Measurements from ENCODE around the gene ZFAND3. TPM values are rescaled to one million over a fixed set of nuclear protein-coding genes. Genes with fewer than 3 reads are reported as not detected.

Gene ZFAND3
- total and polyA plus RNA-seq, 2 donors (not counting 3 experiments of a cell fraction or from before 2014, with no cell fraction given): 15.4 to 54.2 TPM

GRCh38 chr6:38110481-38110971 lies 291.0 kb downstream of the ZFAND3 start:
- Histone ChIP-seq H3K9ac (replicated peaks; ENCODE audit: extremely low read depth, insufficient read depth, low read length) (no peak overlapping the region), H3K79me2 (ENCODE audit: control insufficient read depth, insufficient read depth, low read length) (peaks cover 3% of the 10 kb centered on the region), H3K27me3 (ENCODE audit: control insufficient read depth in 2 of 2, insufficient read depth in 2 of 2, low read length in 2 of 2) (no peaks in the 10 kb centered on the region), H3K36me3 (ENCODE audit: control insufficient read depth in 2 of 2, extremely low read depth in 1 of 2, insufficient read depth in 2 of 2, low read length in 2 of 2) (peaks cover 0 to 3% of the 10 kb centered on the region in 2 experiments), H3K9me3 (replicated peaks; ENCODE audit: control insufficient read depth, insufficient read depth, low read length) (no peaks in the 10 kb centered on the region), H3K9me1 (replicated peaks; ENCODE audit: control insufficient read depth, extremely low read depth, insufficient read depth, low read length) (no peaks in the 10 kb centered on the region), H4K20me1 (replicated peaks; ENCODE audit: control insufficient read depth, extremely low read depth, insufficient read depth, low read length) (no peaks in the 10 kb centered on the region), H3K27ac (ENCODE audit: insufficient read depth, low read depth, low read length) (no peak overlapping the region), H3K4me1 (ENCODE audit: control insufficient read depth, extremely low read depth, insufficient read depth, low read length) (no peaks in the 10 kb centered on the region), H3K4me2 (ENCODE audit: insufficient read depth, low read length) (no peak overlapping the region), H2AFZ (ENCODE audit: low read depth, low read length) (no peak overlapping the region), H3K4me3 (replicated peaks in 1 of 3; ENCODE audit: insufficient read depth in 1 of 3, low read depth in 1 of 3, low read length in 3 of 3) (no peak overlapping the region)
- ChIA-PET POLR2A (no interaction called here), CTCF (interaction anchor here (0.8 to 2.1 kb wide), 4 partner anchors 10 to 404 kb away, joined by 3 to 5 read pairs (median 3); no protein-coding TSS in a partner anchor)
- dilution Hi-C loops (cut with MboI; ENCODE audit: extremely low pct_ligation_motif_present, low sequenced_read_pairs): no loop called here
- no TSS peak for BruUV-seq (replicated peaks)
- intact Hi-C loops (cut with micrococcal nuclease): no loop called here
- FAIRE-seq (no peak), DNase-seq (ENCODE audit: low read depth, low spot score) (no peak)
- TF ChIP-seq CTCF (IDR thresholded peaks at IDR 0.05; ENCODE audit: extremely low read depth in 1 of 2, insufficient read depth in 1 of 2, low read depth in 1 of 2, low read length in 2 of 2) (no peak), JUN (IDR thresholded peaks at IDR 0.05; ENCODE audit: borderline replicate concordance, insufficient read depth, insufficient read length, low read depth) (no peak), EZH2 (IDR thresholded peaks at IDR 0.05; ENCODE audit: borderline replicate concordance, low read depth, low read length, severe bottlenecking) (no peak), MAX (IDR thresholded peaks at IDR 0.05; ENCODE audit: insufficient read depth, insufficient read length) (no peak)

GRCh38 chr6:38112181-38112580 lies 292.7 kb downstream of the ZFAND3 start:
- ChIA-PET POLR2A (no interaction called here), CTCF (no interaction called here)
- no peak overlapping the region for H2AFZ ChIP-seq (ENCODE audit: low read depth, low read length)
- no peaks in the 10 kb centered on the region for H3K9me3 ChIP-seq (replicated peaks; ENCODE audit: control insufficient read depth, insufficient read depth, low read length)
- no peaks in the 10 kb centered on the region for H3K27me3 ChIP-seq (ENCODE audit: control insufficient read depth in 2 of 2, insufficient read depth in 2 of 2, low read length in 2 of 2)
- H3K4me3 ChIP-seq (replicated peaks in 1 of 3; ENCODE audit: insufficient read depth in 1 of 3, low read depth in 1 of 3, low read length in 3 of 3): no peak overlapping the region
- no TSS peak for BruUV-seq (replicated peaks)
- no peak overlapping the region for H3K9ac ChIP-seq (replicated peaks; ENCODE audit: extremely low read depth, insufficient read depth, low read length)
- peaks cover 0 to 3% of the 10 kb centered on the region in 2 experiments for H3K36me3 ChIP-seq (ENCODE audit: control insufficient read depth in 2 of 2, extremely low read depth in 1 of 2, insufficient read depth in 2 of 2, low read length in 2 of 2)
- no peaks in the 10 kb centered on the region for H3K9me1 ChIP-seq (replicated peaks; ENCODE audit: control insufficient read depth, extremely low read depth, insufficient read depth, low read length)
- no peaks in the 10 kb centered on the region for H4K20me1 ChIP-seq (replicated peaks; ENCODE audit: control insufficient read depth, extremely low read depth, insufficient read depth, low read length)
- no peak for FAIRE-seq
- TF ChIP-seq GATA2 (IDR thresholded peaks at IDR 0.05; ENCODE audit: insufficient read depth, insufficient read length, low read depth, low read length) (no peak), JUN (IDR thresholded peaks at IDR 0.05; ENCODE audit: borderline replicate concordance, insufficient read depth, insufficient read length, low read depth) (no peak), FOS (IDR thresholded peaks at IDR 0.05; ENCODE audit: borderline replicate concordance, insufficient read depth, low read length) (no peak), MYC (IDR thresholded peaks at IDR 0.05; ENCODE audit: low read depth, low read length) (no peak), EZH2 (IDR thresholded peaks at IDR 0.05; ENCODE audit: borderline replicate concordance, low read depth, low read length, severe bottlenecking) (no peak), POLR2A (IDR thresholded peaks at IDR 0.05; ENCODE audit: low read depth, low read length) (no peak), POLR2AphosphoS5 (IDR thresholded peaks at IDR 0.05; ENCODE audit: insufficient read depth, low read depth, low read length) (no peak), MAX (IDR thresholded peaks at IDR 0.05; ENCODE audit: insufficient read depth, insufficient read length) (no peak), CTCF (IDR thresholded peaks at IDR 0.05; ENCODE audit: extremely low read depth in 1 of 2, insufficient read depth in 1 of 2, low read depth in 1 of 2, low read length in 2 of 2) (no peak)
- peaks cover 3% of the 10 kb centered on the region for H3K79me2 ChIP-seq (ENCODE audit: control insufficient read depth, insufficient read depth, low read length)
- H3K4me2 ChIP-seq (ENCODE audit: insufficient read depth, low read length): no peak overlapping the region
- dilution Hi-C loops (cut with MboI; ENCODE audit: extremely low pct_ligation_motif_present, low sequenced_read_pairs): no loop called here
- no peak for DNase-seq (ENCODE audit: low read depth, low spot score)
- H3K27ac ChIP-seq (ENCODE audit: insufficient read depth, low read depth, low read length): no peak overlapping the region
- peaks cover 8% of the 10 kb centered on the region for H3K4me1 ChIP-seq (ENCODE audit: control insufficient read depth, extremely low read depth, insufficient read depth, low read length)
- intact Hi-C loops (cut with micrococcal nuclease): no loop called here
